Measurements from ENCODE around the gene WDFY3. TPM values are rescaled to one million over a fixed set of nuclear protein-coding genes. Genes with fewer than 3 reads are reported as not detected.

WDFY3 gene, protein sequence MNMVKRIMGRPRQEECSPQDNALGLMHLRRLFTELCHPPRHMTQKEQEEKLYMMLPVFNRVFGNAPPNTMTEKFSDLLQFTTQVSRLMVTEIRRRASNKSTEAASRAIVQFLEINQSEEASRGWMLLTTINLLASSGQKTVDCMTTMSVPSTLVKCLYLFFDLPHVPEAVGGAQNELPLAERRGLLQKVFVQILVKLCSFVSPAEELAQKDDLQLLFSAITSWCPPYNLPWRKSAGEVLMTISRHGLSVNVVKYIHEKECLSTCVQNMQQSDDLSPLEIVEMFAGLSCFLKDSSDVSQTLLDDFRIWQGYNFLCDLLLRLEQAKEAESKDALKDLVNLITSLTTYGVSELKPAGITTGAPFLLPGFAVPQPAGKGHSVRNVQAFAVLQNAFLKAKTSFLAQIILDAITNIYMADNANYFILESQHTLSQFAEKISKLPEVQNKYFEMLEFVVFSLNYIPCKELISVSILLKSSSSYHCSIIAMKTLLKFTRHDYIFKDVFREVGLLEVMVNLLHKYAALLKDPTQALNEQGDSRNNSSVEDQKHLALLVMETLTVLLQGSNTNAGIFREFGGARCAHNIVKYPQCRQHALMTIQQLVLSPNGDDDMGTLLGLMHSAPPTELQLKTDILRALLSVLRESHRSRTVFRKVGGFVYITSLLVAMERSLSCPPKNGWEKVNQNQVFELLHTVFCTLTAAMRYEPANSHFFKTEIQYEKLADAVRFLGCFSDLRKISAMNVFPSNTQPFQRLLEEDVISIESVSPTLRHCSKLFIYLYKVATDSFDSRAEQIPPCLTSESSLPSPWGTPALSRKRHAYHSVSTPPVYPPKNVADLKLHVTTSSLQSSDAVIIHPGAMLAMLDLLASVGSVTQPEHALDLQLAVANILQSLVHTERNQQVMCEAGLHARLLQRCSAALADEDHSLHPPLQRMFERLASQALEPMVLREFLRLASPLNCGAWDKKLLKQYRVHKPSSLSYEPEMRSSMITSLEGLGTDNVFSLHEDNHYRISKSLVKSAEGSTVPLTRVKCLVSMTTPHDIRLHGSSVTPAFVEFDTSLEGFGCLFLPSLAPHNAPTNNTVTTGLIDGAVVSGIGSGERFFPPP (N-terminal part only)
- 10 to 100 TPM; 39.1 to 52.6 (median 48.3) TPM for total RNA-seq (2021; fragmentation: NEBNext Ultra II Directional; extraction: Animal tissue kit (Norgen Biotek cat#: 25700))
- long read RNA-seq, partial matches to known transcripts: 5 of 11 reads
- long read RNA-seq, other reads (novel, unspliced or antisense): 6 of 11 reads

DNA sequence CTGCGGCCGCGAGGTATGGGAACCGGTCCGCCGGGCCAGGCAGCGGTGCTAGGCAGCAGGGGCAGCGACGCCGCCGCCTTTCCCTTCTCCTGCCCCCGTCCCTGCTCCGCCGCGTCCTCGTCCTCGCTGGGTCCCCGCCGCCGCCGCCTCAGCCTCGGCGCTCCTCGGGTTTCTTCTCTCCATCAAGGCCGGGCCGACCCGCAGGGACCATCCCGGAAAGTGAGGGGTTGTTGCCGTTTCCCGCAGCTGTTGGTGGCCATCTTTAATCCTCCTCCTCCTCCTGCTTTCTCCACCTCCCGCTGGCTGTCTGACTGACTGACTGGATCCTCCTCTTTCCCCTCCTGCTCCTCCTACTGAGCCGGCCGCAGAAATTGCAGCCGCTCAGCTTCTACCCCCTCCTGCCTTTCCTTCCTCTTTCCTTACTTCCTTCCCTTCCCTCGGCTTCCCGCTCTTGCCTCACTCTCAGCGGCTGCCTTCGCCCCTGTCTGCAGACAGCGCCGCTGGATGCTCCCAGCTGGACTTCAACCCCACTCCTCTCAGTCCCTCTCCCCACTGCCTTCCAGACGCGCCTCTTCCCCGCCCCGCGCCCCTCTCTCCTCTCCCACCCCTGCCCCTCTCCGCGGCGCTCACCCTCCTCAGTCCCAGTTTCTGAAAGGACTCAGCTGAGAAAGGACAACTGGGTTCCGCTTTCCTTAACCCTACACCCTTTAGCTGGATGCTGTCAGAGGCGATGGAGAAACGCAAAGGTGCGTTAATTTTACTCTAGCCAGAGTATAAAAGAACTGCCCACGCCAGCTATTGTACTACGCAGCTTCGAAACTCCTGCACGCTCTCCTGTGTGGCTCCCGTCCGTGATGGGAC, at the start of gene WDFY3:
TSS of gene WDFY3 (minus strand) at position 309 of the 861 bp plus-strand sequence. CDS start 106,099 bp downstream, outside the sequence.
- H3K36me3 Mint-ChIP-seq (ENCODE audit: low read depth): peaks cover 5% of the 10 kb centered on the region

DNA sequence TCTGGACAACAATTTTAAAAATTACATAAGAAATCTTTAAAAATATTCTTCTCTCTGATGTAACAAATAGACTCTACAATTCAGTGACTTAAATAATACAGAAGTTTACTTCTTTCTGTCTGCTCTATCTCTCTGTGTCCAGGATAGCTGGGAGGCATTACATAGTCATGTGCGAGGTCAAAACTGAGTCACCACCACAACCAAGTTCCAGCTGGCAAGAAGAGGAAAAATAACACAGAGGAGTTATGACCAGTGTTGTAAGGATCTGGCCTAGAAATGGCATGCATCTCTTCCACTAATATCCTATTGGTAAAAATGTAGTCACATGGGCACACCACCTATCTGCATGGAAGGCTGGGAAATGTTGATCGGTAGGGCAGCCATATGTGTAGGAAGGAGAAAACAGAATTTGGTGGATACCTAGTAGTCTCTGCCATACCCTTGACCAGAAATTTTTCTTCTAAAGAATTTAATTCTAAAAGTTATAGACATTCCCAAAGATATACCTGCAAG, 39.4 kb upstream of the WDFY3 start:
- TF ChIP-seq, protein P1, sequence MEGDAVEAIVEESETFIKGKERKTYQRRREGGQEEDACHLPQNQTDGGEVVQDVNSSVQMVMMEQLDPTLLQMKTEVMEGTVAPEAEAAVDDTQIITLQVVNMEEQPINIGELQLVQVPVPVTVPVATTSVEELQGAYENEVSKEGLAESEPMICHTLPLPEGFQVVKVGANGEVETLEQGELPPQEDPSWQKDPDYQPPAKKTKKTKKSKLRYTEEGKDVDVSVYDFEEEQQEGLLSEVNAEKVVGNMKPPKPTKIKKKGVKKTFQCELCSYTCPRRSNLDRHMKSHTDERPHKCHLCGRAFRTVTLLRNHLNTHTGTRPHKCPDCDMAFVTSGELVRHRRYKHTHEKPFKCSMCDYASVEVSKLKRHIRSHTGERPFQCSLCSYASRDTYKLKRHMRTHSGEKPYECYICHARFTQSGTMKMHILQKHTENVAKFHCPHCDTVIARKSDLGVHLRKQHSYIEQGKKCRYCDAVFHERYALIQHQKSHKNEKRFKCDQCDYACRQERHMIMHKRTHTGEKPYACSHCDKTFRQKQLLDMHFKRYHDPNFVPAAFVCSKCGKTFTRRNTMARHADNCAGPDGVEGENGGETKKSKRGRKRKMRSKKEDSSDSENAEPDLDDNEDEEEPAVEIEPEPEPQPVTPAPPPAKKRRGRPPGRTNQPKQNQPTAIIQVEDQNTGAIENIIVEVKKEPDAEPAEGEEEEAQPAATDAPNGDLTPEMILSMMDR (IDR thresholded peaks at IDR 0.05): no peak
- Mint-ChIP-seq H3K27me3 (ENCODE audit: insufficient read depth) (no peaks in the 10 kb centered on the region; the same call in 1 of the 2 replicates), H3K27ac (peak overlapping the region; percentile 16; the same call in 1 of the 2 replicates), H3K4me1 (ENCODE audit: low read depth) (peaks cover 16% of the 10 kb centered on the region), H3K9me3 (no peaks in the 10 kb centered on the region), H3K4me3 (no peak overlapping the region), H3K36me3 (ENCODE audit: low read depth) (0 out of 2 replicates have a peak, but pooled peaks cover 4% of the 10 kb centered on the region)
- peak; percentile 88 for DNase-seq

More for the DNA sequence above, at the start of gene WDFY3:
- peaks cover 2% of the 10 kb centered on the region for H3K27me3 Mint-ChIP-seq (ENCODE audit: insufficient read depth)
- peak within 1 kb of the TSS; percentile 97 for H3K4me3 Mint-ChIP-seq
- DNase-seq: peak; percentile 91
- H3K4me1 Mint-ChIP-seq (ENCODE audit: low read depth): peaks cover 31% of the 10 kb centered on the region
- no peaks in the 10 kb centered on the region for H3K9me3 Mint-ChIP-seq
- peak within 1 kb of the TSS; percentile 98 for H3K27ac Mint-ChIP-seq
- TF ChIP-seq, protein P1 (IDR thresholded peaks at IDR 0.05): no peak

DNA sequence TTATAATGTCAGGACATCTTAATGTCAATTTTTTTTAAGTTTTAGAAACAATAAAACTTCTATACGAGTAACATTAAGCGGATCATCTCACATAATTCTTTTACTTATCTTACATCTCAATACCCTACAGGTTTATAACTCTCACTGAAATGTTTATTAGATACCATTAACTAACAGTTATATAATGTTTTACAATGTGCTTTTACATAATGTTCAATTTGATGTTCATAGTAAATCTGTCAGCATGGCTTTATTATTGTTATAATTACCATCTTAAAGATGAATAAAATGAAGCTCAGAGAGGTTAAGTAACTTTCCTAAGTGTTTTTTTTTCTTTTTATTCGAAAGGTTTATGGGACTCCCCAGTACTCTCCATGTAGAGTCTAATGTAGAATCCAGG, 33.9 kb upstream of the WDFY3 start:
- DNase-seq: no peak
- Mint-ChIP-seq H3K27me3 (ENCODE audit: insufficient read depth) (no peaks in the 10 kb centered on the region; the same call in 1 of the 2 replicates), H3K36me3 (ENCODE audit: low read depth) (no peaks in the 10 kb centered on the region), H3K4me3 (no peak overlapping the region), H3K4me1 (ENCODE audit: low read depth) (peaks cover 12% of the 10 kb centered on the region), H3K27ac (no peak overlapping the region), H3K9me3 (no peaks in the 10 kb centered on the region)
- TF ChIP-seq, protein P1 (IDR thresholded peaks at IDR 0.05): no peak

DNA sequence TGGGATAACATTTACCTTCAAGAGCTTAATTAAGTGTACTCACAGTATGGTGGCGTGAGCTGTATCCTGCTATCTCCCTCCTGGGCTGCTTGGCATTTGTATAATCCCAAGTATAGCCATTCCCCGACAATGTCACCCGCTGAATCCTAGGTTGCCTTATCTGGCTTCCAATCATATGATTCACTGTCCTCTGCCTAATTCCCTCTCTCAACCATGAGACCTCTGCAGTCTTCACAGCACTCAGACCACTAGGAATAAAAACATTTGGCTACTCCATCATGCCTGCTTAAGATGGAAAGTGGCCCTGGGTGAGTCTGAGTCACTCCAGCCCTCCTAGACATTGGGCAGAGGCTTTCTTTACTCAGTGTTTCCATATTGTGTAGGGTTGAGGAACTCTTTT, 28.9 kb upstream of the WDFY3 start:
- Mint-ChIP-seq H3K36me3 (ENCODE audit: low read depth) (no peaks in the 10 kb centered on the region), H3K4me3 (no peak overlapping the region), H3K9me3 (no peaks in the 10 kb centered on the region), H3K4me1 (ENCODE audit: low read depth) (peaks cover 11% of the 10 kb centered on the region), H3K27me3 (ENCODE audit: insufficient read depth) (no peaks in the 10 kb centered on the region; the same call in 1 of the 2 replicates), H3K27ac (peak overlapping the region; percentile 44; the same call in 1 of the 2 replicates)
- DNase-seq: peak; percentile 59
- TF ChIP-seq, protein P1 (IDR thresholded peaks at IDR 0.05): no peak
